Right lobe of liver (tissue), 6 donors: Measurements from ENCODE around the gene COL2A1. TPM values are rescaled to one million over a fixed set of nuclear protein-coding genes. Genes with fewer than 3 reads are reported as not detected.

Experiments
- ATAC-seq, 4 donors: fragments of 200-7000 bp; cut with Tn5 transposase; one replicate each; pipeline ENCODE4 v1.9.1; 2020; ENCODE audit warnings: mild to moderate bottlenecking in 4 of 4, moderate library complexity in 4 of 4
- DNase-seq, 3 donors: peaks; one replicate each; pipeline ENCODE4 v3.0.0-alpha.2; 2020
- H3K27ac ChIP-seq, 3 donors: fragments of 200-600 bp; one replicate each; pipeline ENCODE4 v1.8.0; 2022
- H3K27me3 ChIP-seq, 2 donors: fragments of 200-600 bp; one replicate each; pipeline ENCODE4 v1.8.0; 2022
- H3K36me3 ChIP-seq, 4 donors: fragments of 200-600 bp; sonication (generic) in 1 of 4; one replicate each; pipeline versions ENCODE4 v1.5.1 to v1.8.0; 2017 to 2022; ENCODE audit warnings: control low read depth in 1 of 4
- H3K4me1 ChIP-seq, 4 donors: fragments of 200-600 bp; sonication (generic) in 1 of 4; one replicate each; pipeline versions ENCODE4 v1.5.1 to v1.8.0; 2017 to 2022; ENCODE audit warnings: control low read depth in 1 of 4
- H3K4me3 ChIP-seq, 3 donors: fragments of 200-600 bp; one replicate each; pipeline ENCODE4 v1.8.0; 2022
- H3K9me3 ChIP-seq, 4 donors: fragments of 200-600 bp; sonication (generic) in 1 of 4; one replicate each; pipeline versions ENCODE4 v1.5.1 to v1.8.0; 2017 to 2022; ENCODE audit warnings: control low read depth in 1 of 4
- CTCF ChIP-seq, 4 donors: fragments of 200-600 bp in 3 of 4; fragments of 450-650 bp in 1 of 4; IDR thresholded peaks; one replicate each; pipeline versions ENCODE4 v1.5.1 to v1.8.0; 2016 to 2022; ENCODE audit warnings: antibody characterized with exemption in 4 of 4, mild to moderate bottlenecking in 2 of 4
- POLR2A ChIP-seq: fragments of 450-650 bp; IDR thresholded peaks from one replicate; pipeline ENCODE4 v1.6.1; 2017; ENCODE audit warnings: antibody characterized with exemption, mild to moderate bottlenecking
- WGBS: methylation state at CpG from one replicate; pipeline ENCODE4 v1.1.6; 2018; ENCODE audit warnings: low coverage, low lambda C conversion rate; ENCODE audit not compliant: insufficient coverage; ENCODE audit errors: missing lambda C conversion rate; 5-methylcytosine and 5-hydroxymethylcytosine counted together
- intact Hi-C, 2 donors: fragments of 100-400 bp; cut with DNase I; formaldehyde crosslinking; loops; one replicate each; pipeline versions ENCODE4 v1.11.2 to v1.14.1; 2022
- total RNA-seq, 6 experiments: library from RNA; depleted of rRNA in 2 of 6; stranded (reverse); fragments of >200 nt in 2 of 6; fragmentation: NEBNext Ultra II Directional in 3 of 6; extraction: Animal tissue kit (Norgen Biotek cat#: 25700) in 3 of 6; gene quantifications; one replicate each; pipeline versions ENCODE4 v1.1.0 to v1.2.4, GENCODE V29; 2016 to 2023
- donor health status: DM: no; HTN: yes; CAD: no.
- donor health status: DM: no; HTN: no; CAD: no.
- donor health status: DM: no; HTN: no; CAD: no.
- donor health status: DM: no; HTN: yes; CAD: no.
- donor health status: DM: no; HTN: yes; CAD: no.

Gene COL2A1
- total RNA-seq, 6 experiments from 2014 or later, result not detected

DNA sequence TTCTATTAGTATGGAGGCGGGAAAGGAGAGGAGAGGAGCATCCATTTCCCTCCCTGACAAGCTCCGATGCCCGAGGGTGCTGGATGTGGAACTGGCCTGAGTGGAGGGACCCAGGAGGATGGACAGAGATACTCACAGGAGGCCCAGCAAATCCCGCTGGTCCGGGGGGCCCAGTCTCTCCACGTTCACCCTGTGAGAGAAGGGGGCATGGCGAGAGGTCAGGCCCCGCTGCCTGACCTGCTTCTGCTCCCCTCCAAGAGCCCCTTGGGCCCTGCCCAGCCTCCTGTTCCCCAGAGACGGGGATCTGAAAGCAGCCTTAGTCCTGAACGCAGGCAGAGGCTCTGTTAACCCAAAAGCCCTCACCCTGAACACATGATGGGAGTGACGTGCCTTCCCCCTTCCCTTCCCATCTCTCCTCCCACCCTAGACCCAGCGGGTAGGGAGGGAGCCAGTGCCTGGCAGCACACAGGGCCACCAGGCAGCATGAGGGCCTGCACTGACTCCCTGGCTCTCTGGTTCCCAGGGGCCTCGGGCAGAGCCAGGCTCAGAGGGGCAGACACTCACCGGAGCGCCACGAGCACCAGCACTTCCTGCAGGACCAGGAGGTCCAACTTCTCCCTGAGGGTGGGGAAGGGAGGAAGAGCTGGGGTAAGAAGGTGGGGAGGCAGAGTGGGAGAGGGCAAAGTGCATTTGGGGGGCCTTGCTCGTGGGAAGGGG lies 23.3 kb downstream of the COL2A1 start:
- Histone ChIP-seq H3K27ac (no peak overlapping the region), H3K4me1 (no peaks in the 10 kb centered on the region), H3K27me3 (no peaks in the 10 kb centered on the region), H3K36me3 (no peaks in the 10 kb centered on the region), H3K9me3 (no peaks in the 10 kb centered on the region), H3K4me3 (no peak overlapping the region)
- DNase-seq (no peak), ATAC-seq (no peak)
- TF ChIP-seq CTCF (IDR thresholded peaks at IDR 0.05), result no peak
- no peak for TF ChIP-seq POLR2A
- no CpG with 5 or more reads among the region's 17 CpGs for WGBS
- intact Hi-C loops, result no loop called here

DNA sequence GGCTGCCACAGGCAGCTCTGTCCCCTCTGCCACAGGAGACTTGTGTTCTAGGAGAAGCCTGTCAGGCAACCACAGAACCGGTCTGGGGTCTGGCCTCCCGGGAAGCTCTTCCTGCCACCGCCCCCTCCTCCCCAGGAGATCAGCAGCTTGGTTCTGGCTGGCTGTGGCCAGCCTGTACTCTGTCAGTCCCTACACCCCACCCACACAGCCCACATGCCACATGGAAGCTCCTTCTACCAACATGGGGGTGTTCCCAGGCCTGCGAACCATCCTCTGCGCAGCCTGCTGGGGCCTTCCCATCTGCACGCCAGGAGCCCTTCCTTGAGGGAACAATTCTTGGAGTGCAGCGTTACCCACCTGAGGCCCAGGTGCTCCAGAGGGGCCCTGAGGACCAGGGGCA lies 24.1 kb downstream of the COL2A1 start:
- DNase-seq (peak in 1 of 3 donors; percentile 30), ATAC-seq (no peak)
- no peaks in the 10 kb centered on the region for H3K36me3 ChIP-seq
- no peaks in the 10 kb centered on the region for H3K27me3 ChIP-seq
- intact Hi-C loops, result no loop called here
- TF ChIP-seq POLR2A, result no peak
- no peaks in the 10 kb centered on the region for H3K4me1 ChIP-seq
- no peak overlapping the region for H3K27ac ChIP-seq
- no CpG with 5 or more reads among the region's 7 CpGs for WGBS
- no peaks in the 10 kb centered on the region for H3K9me3 ChIP-seq
- no peak overlapping the region for H3K4me3 ChIP-seq

- Histone ChIP-seq H3K9me3 (no peaks in the 10 kb centered on the region), H3K36me3 (no peaks in the 10 kb centered on the region), H3K4me3 (no peak overlapping the region), H3K27ac (no peak overlapping the region), H3K4me1 (no peaks in the 10 kb centered on the region), H3K27me3 (no peaks in the 10 kb centered on the region)
- WGBS, result 79% methylated on average over 2 of the region's 11 CpGs
- peak in 1 of 3 donors; percentile 27 for DNase-seq
- no peak for ATAC-seq
- intact Hi-C loops, result no loop called here
- TF ChIP-seq POLR2A (no peak), CTCF (IDR thresholded peaks at IDR 0.05) (no peak)
Observed at GRCh38 chr12:47979686-47980085, 24.6 kb downstream of the COL2A1 start.

DNA sequence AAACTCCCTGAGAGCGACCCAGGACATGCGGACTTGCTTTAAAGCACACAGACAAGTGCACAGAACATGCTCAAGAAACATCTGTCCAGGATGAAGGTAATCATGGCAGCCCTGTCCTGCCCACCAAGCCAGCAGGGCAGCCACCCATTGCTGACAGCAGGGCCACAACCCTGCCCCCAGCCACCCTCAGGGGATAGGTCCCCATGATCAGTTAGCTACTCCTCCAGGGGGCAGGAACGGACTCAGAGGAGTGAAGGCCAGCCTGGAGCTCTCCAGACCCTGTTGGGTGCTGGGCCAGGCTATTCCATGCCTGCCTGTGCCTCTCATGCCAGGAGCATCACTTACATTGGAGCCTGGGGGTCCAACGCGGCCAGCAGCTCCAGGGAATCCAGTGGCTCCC lies 25.1 kb downstream of the COL2A1 start:
- no peak for TF ChIP-seq CTCF (IDR thresholded peaks at IDR 0.05)
- TF ChIP-seq POLR2A, result no peak
- H3K27ac ChIP-seq, result no peak overlapping the region
- no peaks in the 10 kb centered on the region for H3K4me1 ChIP-seq
- no peak for ATAC-seq
- no peak for DNase-seq
- no peak overlapping the region for H3K4me3 ChIP-seq
- WGBS, result 94% methylated on average over 3 of the region's 5 CpGs
- no peaks in the 10 kb centered on the region for H3K9me3 ChIP-seq
- H3K36me3 ChIP-seq, result no peaks in the 10 kb centered on the region
- intact Hi-C loops, result no loop called here
- no peaks in the 10 kb centered on the region for H3K27me3 ChIP-seq

DNA sequence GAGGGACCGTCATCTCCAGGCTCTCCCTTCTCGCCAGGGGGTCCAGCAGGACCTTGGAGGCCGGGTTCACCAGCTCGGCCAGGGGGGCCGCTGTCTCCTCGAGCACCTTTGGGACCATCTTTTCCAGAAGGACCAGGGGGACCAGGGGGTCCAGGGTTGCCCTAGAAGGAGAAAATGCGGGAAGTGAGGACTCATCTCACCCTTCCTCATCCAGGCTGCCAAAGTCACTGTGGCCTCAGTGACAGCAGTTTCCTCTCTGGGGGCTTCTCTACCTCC lies 25.7 kb downstream of the COL2A1 start:
- ATAC-seq (no peak), DNase-seq (peak in 1 of 3 donors; percentile 45)
- H3K4me3 ChIP-seq, result no peak overlapping the region
- TF ChIP-seq CTCF (IDR thresholded peaks at IDR 0.05), result no peak
- no peak for TF ChIP-seq POLR2A
- no peaks in the 10 kb centered on the region for H3K36me3 ChIP-seq
- intact Hi-C loops, result no loop called here
- WGBS, result 0% methylated on average over 1 of the region's 7 CpGs
- H3K4me1 ChIP-seq, result no peaks in the 10 kb centered on the region
- H3K27ac ChIP-seq, result no peak overlapping the region
- H3K27me3 ChIP-seq, result no peaks in the 10 kb centered on the region
- H3K9me3 ChIP-seq, result no peaks in the 10 kb centered on the region
